ENCODE data around the gene ATXN3.

DNA sequence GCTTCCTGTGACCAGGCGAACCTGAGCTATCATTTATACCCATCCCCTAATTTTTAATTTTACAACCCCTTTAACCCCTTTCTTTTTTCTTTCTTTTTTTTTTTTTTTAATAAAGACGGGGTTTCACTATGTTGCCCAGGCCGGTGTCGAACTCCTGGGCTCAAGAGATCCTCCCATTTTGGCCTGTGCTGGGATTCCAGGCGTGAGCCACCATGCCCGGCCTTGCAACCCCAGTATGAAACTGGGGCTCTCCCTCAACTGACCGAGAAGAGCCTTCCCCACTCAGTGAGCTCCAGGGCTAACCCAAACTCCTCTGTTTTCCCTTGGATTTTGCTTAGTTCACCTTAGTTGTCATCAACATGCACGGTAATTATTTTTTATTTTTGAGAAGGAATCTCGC is 16.4 kb upstream of the ATXN3 start:
- no peak for TF ChIP-seq GATA3 (IDR thresholded peaks at IDR 0.05; ENCODE audit: low read depth, low read length)
- TF ChIP-seq GATA2 (IDR thresholded peaks at IDR 0.05; ENCODE audit: low read depth, low read length), result no peak
